ENCODE measurements around the gene RGS7. TPM values are rescaled to one million over a fixed set of nuclear protein-coding genes. Genes with fewer than 3 reads are reported as not detected.

Gene RGS7
- total and polyA plus RNA-seq, 7 donors, result 0.04 TPM; not detected in 6

DNA sequence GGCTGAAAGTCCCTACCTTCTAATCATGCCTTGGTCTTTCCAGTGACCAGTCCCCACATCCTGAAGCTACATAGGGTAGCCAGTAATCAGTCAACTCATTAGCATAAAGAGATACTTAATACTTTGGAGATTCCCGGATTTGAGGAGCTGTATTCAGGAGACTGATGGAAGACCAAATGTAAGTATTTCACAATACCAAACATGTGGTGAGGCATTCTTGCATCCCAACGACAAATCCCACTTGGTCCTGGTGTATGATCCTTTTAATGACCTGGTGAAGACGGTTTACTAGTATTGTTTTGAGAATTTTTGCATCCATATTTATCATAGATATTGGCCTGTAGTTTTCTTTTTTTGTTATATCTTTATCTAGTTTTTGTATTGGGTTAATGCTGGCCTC is 40.6 kb downstream of the RGS7 start:
- DNase-seq, result no peak
- Histone ChIP-seq H3K36me3 (ENCODE audit: insufficient read depth in 1 of 2, low read depth in 1 of 2) (no peaks in the 10 kb centered on the region), H3K9me3 (no peaks in the 10 kb centered on the region), H3K27me3 (ENCODE audit: insufficient read depth in 3 of 3, low read length in 2 of 3) (no peaks in the 10 kb centered on the region), H3K27ac (no peak overlapping the region), H3K4me3 (no peak overlapping the region), H3K4me1 (no peaks in the 10 kb centered on the region)
- intact Hi-C loops (cut with DNase I), result no loop called here
- no peak for ATAC-seq
- WGBS, 3 donors, result 57 to 71% (median 67%) methylated on average over 3 of the region's 3 CpGs
- TF ChIP-seq, protein P1, sequence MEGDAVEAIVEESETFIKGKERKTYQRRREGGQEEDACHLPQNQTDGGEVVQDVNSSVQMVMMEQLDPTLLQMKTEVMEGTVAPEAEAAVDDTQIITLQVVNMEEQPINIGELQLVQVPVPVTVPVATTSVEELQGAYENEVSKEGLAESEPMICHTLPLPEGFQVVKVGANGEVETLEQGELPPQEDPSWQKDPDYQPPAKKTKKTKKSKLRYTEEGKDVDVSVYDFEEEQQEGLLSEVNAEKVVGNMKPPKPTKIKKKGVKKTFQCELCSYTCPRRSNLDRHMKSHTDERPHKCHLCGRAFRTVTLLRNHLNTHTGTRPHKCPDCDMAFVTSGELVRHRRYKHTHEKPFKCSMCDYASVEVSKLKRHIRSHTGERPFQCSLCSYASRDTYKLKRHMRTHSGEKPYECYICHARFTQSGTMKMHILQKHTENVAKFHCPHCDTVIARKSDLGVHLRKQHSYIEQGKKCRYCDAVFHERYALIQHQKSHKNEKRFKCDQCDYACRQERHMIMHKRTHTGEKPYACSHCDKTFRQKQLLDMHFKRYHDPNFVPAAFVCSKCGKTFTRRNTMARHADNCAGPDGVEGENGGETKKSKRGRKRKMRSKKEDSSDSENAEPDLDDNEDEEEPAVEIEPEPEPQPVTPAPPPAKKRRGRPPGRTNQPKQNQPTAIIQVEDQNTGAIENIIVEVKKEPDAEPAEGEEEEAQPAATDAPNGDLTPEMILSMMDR (IDR thresholded peaks at IDR 0.05), result no peak

DNA sequence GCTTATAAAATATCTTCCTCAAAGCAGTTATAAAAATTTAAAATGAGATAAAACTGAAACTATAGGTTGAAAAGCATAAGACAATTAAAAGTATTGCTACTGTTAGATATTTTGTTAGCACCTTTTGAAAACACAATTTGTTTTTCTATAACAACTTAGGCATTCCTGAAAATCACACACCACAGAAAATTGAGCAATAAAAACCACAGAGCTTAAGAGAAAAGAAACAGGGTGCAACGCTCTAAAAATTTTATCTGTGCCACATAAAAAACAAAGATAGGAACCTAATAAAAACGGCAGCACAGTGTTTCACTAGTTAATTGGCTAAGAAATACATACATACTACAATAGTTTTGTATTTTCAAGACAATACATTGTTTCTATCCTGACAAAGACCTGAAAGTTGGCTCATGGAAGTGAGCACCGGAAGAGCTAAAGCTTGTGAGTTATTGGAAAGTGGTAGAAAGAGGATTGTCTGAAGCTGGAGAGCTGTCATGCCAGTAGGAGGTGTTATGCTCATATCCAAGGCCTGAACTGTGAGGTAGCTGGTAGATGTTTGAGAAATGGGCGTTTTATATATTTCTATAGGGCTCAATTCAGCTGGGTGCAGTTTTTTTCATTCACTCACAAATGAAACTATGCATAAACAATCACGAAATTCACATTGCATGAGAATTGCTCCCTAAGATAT is 45.8 kb downstream of the RGS7 start:
- WGBS, 3 donors, result 56 to 63% (median 59%) methylated on average over 5 of the region's 5 CpGs

DNA sequence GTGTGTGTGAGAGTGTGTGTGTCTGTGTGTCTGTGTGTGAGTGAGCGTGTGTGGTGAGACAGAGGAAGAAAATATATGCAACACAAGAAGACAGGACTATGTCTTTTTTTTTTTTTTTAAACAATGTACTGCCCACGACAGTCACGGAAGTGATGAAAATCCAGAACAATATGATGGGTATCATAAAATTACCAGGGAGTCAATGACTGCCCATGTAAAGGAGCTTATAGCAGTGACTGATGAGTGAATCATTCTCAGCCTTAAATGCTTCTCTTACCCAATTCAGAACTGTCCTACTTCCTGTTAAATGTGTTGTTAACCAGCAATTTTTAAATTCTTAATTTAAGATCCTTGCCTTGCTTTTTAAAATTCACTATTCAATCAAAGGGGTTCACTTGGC is 46.6 kb downstream of the RGS7 start:
- TF ChIP-seq, protein P1 (IDR thresholded peaks at IDR 0.05), result no peak
- 75 to 85% (median 81%) methylated on average over 3 of the region's 3 CpGs for WGBS, 3 donors
- intact Hi-C loops (cut with DNase I), result no loop called here
- Histone ChIP-seq H3K27me3 (ENCODE audit: insufficient read depth in 3 of 3, low read length in 2 of 3) (no peaks in the 10 kb centered on the region), H3K36me3 (ENCODE audit: insufficient read depth in 1 of 2, low read depth in 1 of 2) (no peaks in the 10 kb centered on the region), H3K4me3 (no peak overlapping the region), H3K4me1 (no peaks in the 10 kb centered on the region), H3K27ac (no peak overlapping the region), H3K9me3 (no peaks in the 10 kb centered on the region)
- ATAC-seq (no peak), DNase-seq (no peak)

More for the DNA sequence above, 45.8 kb downstream of the RGS7 start:
- Histone ChIP-seq H3K36me3 (ENCODE audit: insufficient read depth in 1 of 2, low read depth in 1 of 2) (no peaks in the 10 kb centered on the region), H3K27ac (no peak overlapping the region), H3K4me1 (no peaks in the 10 kb centered on the region), H3K27me3 (ENCODE audit: insufficient read depth in 3 of 3, low read length in 2 of 3) (no peaks in the 10 kb centered on the region), H3K9me3 (no peaks in the 10 kb centered on the region), H3K4me3 (no peak overlapping the region)
- DNase-seq, result no peak
- TF ChIP-seq, protein P1 (IDR thresholded peaks at IDR 0.05), result no peak
- intact Hi-C loops (cut with DNase I), result no loop called here
- no peak for ATAC-seq

DNA sequence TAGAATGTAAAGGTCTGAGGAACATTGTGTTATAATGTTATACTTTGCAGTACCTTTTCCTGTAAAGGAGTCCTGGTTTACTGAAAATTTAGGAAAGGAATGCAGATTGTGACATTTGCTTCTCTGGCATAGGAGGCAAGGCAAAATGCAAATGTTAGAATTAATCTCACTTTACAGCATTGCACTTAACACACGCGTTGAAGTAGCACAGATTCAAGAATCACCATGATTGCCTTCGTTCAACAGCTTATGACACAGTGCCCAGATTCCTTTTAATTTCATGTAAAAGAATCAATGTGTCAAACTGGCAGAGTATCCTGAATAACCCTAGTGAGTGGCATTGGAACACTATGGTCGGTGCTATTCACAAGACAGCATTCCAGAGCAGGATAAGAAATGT is 47.4 kb downstream of the RGS7 start:
- intact Hi-C loops (cut with DNase I), result no loop called here
- no peak for DNase-seq
- H3K27ac ChIP-seq, result no peak overlapping the region
- no peak overlapping the region for H3K4me3 ChIP-seq
- peaks cover 5% of the 10 kb centered on the region for H3K9me3 ChIP-seq
- TF ChIP-seq, protein P1 (IDR thresholded peaks at IDR 0.05), result no peak
- ATAC-seq, result no peak
- no peaks in the 10 kb centered on the region for H3K4me1 ChIP-seq
- no peaks in the 10 kb centered on the region for H3K27me3 ChIP-seq (ENCODE audit: insufficient read depth in 3 of 3, low read length in 2 of 3)
- WGBS, 3 donors, result 80 to 82% (median 81%) methylated on average over 4 of the region's 4 CpGs
- no peaks in the 10 kb centered on the region for H3K36me3 ChIP-seq (ENCODE audit: insufficient read depth in 1 of 2, low read depth in 1 of 2)

DNA sequence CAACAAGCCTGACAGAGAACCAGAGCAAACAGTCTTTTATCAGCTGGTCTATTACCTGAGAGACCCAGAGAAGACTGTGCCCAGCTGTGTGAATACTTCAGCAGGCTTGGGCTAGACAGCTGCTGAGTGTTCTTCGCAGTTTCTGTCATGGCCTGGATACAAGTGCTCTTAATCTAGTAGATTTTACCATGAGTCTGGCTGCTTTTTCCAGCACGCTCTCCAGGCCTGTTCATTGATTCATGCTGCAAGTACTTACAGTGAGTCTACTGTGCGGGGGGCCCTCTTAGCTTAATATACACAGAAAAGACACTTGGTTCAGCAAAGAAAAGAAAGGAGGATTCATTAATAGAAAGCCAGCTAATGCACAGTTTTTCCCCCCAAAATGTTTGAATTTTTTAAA is 48.5 kb downstream of the RGS7 start:
- no peaks in the 10 kb centered on the region for H3K27me3 ChIP-seq (ENCODE audit: insufficient read depth in 3 of 3, low read length in 2 of 3)
- TF ChIP-seq, protein P1 (IDR thresholded peaks at IDR 0.05), result no peak
- DNase-seq, result no peak
- H3K9me3 ChIP-seq, result peaks cover 8% of the 10 kb centered on the region
- ATAC-seq, result no peak
- H3K4me1 ChIP-seq, result no peaks in the 10 kb centered on the region
- WGBS, 3 donors, result 43 to 60% (median 47%) methylated on average over 3 of the region's 3 CpGs
- intact Hi-C loops (cut with DNase I), result no loop called here
- no peak overlapping the region for H3K27ac ChIP-seq
- no peak overlapping the region for H3K4me3 ChIP-seq
- H3K36me3 ChIP-seq (ENCODE audit: insufficient read depth in 1 of 2, low read depth in 1 of 2), result no peaks in the 10 kb centered on the region

All from psoas muscle (tissue), 8 donors.